Uterus (tissue), 4 donors: Measurements from ENCODE around the gene CRTC3. TPM values are rescaled to one million over a fixed set of nuclear protein-coding genes. Genes with fewer than 3 reads are reported as not detected.

Experiments
- DNase-seq, 2 donors: peaks; one replicate each; pipeline ENCODE4 v3.0.0-alpha.2; 2019 to 2020
- H3K27ac ChIP-seq, 2 donors: fragments of 200-600 bp; sonication (generic); 1 replicate in 1 of 2; 2 replicates in 1 of 2; pipeline ENCODE4 v1.5.1; 2016 to 2018
- H3K27me3 ChIP-seq, 2 donors: fragments of 200-600 bp; sonication (generic); one replicate each; pipeline ENCODE4 v1.5.1; 2018 to 2019; ENCODE audit warnings: control low read depth in 1 of 2
- H3K36me3 ChIP-seq, 2 donors: fragments of 200-600 bp; sonication (generic); one replicate each; pipeline ENCODE4 v1.5.1; 2019; ENCODE audit warnings: control low read depth in 1 of 2
- H3K4me1 ChIP-seq, 2 donors: fragments of 200-600 bp; sonication (generic); one replicate each; pipeline ENCODE4 v1.5.1; 2018 to 2019; ENCODE audit warnings: control low read depth in 1 of 2
- H3K4me3 ChIP-seq, 2 donors: fragments of 200-600 bp; sonication (generic); 1 replicate in 1 of 2; 2 replicates in 1 of 2; pipeline ENCODE4 v1.5.1; 2018 to 2019; ENCODE audit warnings: mild to moderate bottlenecking in 1 of 2
- H3K9me3 ChIP-seq, 2 donors: fragments of 200-600 bp; sonication (generic); one replicate each; pipeline ENCODE4 v1.5.1; 2019; ENCODE audit warnings: control low read depth in 1 of 2
- POLR2A ChIP-seq, 2 donors: fragments of 450-650 bp; IDR thresholded peaks; one replicate each; pipeline ENCODE4 v1.6.1; 2016; ENCODE audit warnings: antibody characterized with exemption in 2 of 2, mild to moderate bottlenecking in 1 of 2, moderate library complexity in 1 of 2
- intact Hi-C: fragments of 100-400 bp; cut with DNase I; formaldehyde crosslinking; loops from one replicate; pipeline ENCODE4 v1.15.1; 2023; ENCODE audit warnings: low total_unique reads
- total RNA-seq, 4 donors: library from RNA; depleted of rRNA in 3 of 4; stranded (reverse); fragments of >200 nt in 3 of 4; gene quantifications; one replicate each; pipeline versions ENCODE4 v1.1.0 to v1.2.4, GENCODE V29; 2014 to 2023
- TF ChIP-seq, protein P1 (sequence below), 4 experiments: fragments of 200-600 bp in 2 of 4; fragments of 450-650 bp in 2 of 4; sonication (generic) in 2 of 4; IDR thresholded peaks; one replicate each; pipeline ENCODE4 v1.5.1; 2016 to 2019; ENCODE audit warnings: antibody characterized with exemption in 4 of 4, mild to moderate bottlenecking in 2 of 4, moderate library complexity in 1 of 4
- donor health status: DM: yes; HTN: yes; CAD: no.

CRTC3 gene
- total RNA-seq, 4 donors from 2014 or later: 18.4 to 89.4 (median 40.9) TPM

DNA sequence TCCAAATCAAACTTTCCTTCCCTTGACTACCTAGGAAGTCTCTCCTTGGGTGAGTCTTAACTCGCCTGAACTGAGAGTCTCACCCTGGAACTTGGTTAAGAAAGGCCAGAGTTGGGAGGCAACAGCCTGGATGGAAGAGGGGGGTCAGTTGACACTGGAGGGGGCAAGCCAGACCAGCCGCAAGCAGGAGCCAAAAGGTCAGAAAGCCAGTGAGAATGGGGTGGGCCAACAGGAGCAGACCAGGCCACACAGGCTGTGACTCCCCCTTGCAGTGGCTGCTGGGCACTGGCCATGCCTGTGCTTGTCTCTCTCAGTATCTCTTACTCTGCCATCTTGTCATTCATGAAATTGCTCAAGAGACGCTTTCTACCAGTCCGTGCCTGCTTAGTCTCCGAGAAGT, 32.9 kb downstream of the CRTC3 start:
- H3K9me3 ChIP-seq: no peaks in the 10 kb centered on the region
- no peaks in the 10 kb centered on the region for H3K36me3 ChIP-seq
- peak overlapping the region; percentile 77 to 83 for H3K27ac ChIP-seq
- no peak for TF ChIP-seq POLR2A (IDR thresholded peaks at IDR 0.05)
- TF ChIP-seq, protein P1, sequence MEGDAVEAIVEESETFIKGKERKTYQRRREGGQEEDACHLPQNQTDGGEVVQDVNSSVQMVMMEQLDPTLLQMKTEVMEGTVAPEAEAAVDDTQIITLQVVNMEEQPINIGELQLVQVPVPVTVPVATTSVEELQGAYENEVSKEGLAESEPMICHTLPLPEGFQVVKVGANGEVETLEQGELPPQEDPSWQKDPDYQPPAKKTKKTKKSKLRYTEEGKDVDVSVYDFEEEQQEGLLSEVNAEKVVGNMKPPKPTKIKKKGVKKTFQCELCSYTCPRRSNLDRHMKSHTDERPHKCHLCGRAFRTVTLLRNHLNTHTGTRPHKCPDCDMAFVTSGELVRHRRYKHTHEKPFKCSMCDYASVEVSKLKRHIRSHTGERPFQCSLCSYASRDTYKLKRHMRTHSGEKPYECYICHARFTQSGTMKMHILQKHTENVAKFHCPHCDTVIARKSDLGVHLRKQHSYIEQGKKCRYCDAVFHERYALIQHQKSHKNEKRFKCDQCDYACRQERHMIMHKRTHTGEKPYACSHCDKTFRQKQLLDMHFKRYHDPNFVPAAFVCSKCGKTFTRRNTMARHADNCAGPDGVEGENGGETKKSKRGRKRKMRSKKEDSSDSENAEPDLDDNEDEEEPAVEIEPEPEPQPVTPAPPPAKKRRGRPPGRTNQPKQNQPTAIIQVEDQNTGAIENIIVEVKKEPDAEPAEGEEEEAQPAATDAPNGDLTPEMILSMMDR (IDR thresholded peaks at IDR 0.05): no peak
- DNase-seq: no peak
- intact Hi-C loops: no loop called here
- peaks cover 1 to 11% of the 10 kb centered on the region in 2 donors for H3K4me1 ChIP-seq
- H3K4me3 ChIP-seq: no peak overlapping the region
- H3K27me3 ChIP-seq: no peaks in the 10 kb centered on the region

DNA sequence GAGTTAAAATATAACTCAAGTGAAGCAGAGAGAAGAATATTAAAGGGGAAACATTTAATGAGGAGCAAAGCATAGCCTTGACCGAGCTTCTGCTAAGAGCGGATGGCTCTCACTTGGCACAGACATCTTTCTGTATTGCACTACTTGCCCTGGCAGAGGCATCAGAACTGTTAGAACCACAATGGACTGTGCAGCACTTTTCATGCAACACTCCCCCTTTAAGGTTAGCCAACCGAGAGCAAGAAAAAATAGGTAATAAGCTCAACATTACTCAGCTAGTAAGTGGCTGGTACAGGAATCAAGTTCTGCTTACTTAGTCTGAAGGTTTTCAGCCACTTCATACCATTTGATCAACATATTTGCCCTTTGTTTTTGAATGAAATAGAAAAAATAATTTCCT, 33.7 kb downstream of the CRTC3 start:
- no peak for DNase-seq
- Histone ChIP-seq H3K4me3 (no peak overlapping the region), H3K4me1 (peaks cover 0 to 6% of the 10 kb centered on the region in 2 donors), H3K27me3 (no peaks in the 10 kb centered on the region), H3K27ac (no peak overlapping the region), H3K36me3 (no peaks in the 10 kb centered on the region), H3K9me3 (no peaks in the 10 kb centered on the region)
- TF ChIP-seq, protein P1 (IDR thresholded peaks at IDR 0.05): no peak
- TF ChIP-seq POLR2A (IDR thresholded peaks at IDR 0.05): no peak
- intact Hi-C loops: no loop called here

DNA sequence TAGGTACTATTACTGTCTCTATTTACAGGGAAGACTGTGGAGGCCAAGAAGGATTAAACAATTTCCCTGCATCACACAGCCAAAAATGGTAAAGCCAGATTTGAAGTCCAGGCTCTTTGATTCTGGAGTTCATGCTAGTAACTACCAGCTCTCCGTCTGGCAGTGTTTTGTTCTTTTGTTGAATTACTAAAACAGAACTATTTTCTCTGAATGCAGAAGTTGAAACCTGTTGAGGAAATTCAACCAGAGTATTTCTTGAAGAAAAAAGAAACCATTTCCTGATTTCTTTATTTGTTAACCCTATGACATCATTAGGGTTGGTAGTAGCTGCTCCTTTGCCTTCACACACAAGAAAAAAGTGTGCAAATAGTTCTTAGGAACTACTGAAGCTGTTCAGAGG, 34.3 kb downstream of the CRTC3 start:
- no peaks in the 10 kb centered on the region for H3K27me3 ChIP-seq
- H3K4me1 ChIP-seq: no peaks in the 10 kb centered on the region
- DNase-seq: no peak
- H3K9me3 ChIP-seq: no peaks in the 10 kb centered on the region
- H3K27ac ChIP-seq: no peak overlapping the region
- no peaks in the 10 kb centered on the region for H3K36me3 ChIP-seq
- intact Hi-C loops: no loop called here
- TF ChIP-seq POLR2A (IDR thresholded peaks at IDR 0.05): no peak
- no peak overlapping the region for H3K4me3 ChIP-seq

GRCh38 chr15:90564590-90564989, 34.9 kb downstream of the CRTC3 start:
- Histone ChIP-seq H3K4me3 (no peak overlapping the region), H3K27me3 (no peaks in the 10 kb centered on the region), H3K4me1 (no peaks in the 10 kb centered on the region), H3K36me3 (no peaks in the 10 kb centered on the region), H3K9me3 (no peaks in the 10 kb centered on the region), H3K27ac (no peak overlapping the region)
- TF ChIP-seq POLR2A (IDR thresholded peaks at IDR 0.05): no peak
- TF ChIP-seq, protein P1 (IDR thresholded peaks at IDR 0.05): no peak
- DNase-seq: no peak
- intact Hi-C loops: no loop called here

GRCh38 chr15:90565866-90566265, 36.1 kb downstream of the CRTC3 start:
- Histone ChIP-seq H3K9me3 (no peaks in the 10 kb centered on the region), H3K36me3 (no peaks in the 10 kb centered on the region), H3K4me3 (no peak overlapping the region), H3K27ac (no peak overlapping the region), H3K27me3 (no peaks in the 10 kb centered on the region), H3K4me1 (no peaks in the 10 kb centered on the region)
- intact Hi-C loops: no loop called here
- DNase-seq: no peak
- TF ChIP-seq, protein P1 (IDR thresholded peaks at IDR 0.05): no peak
- TF ChIP-seq POLR2A (IDR thresholded peaks at IDR 0.05): no peak

- no peaks in the 10 kb centered on the region for H3K36me3 ChIP-seq
- intact Hi-C loops: no loop called here
- H3K9me3 ChIP-seq: no peaks in the 10 kb centered on the region
- TF ChIP-seq, protein P1 (IDR thresholded peaks at IDR 0.05): no peak
- no peak for TF ChIP-seq POLR2A (IDR thresholded peaks at IDR 0.05)
- no peak overlapping the region for H3K4me3 ChIP-seq
- no peaks in the 10 kb centered on the region for H3K27me3 ChIP-seq
- H3K4me1 ChIP-seq: no peaks in the 10 kb centered on the region
- H3K27ac ChIP-seq: no peak overlapping the region
- DNase-seq: no peak
Measured at GRCh38 chr15:90570643-90571042, 40.9 kb downstream of the CRTC3 start.
